Liver (tissue), 9 donors: Measurements from ENCODE around the gene DOCK2. TPM values are rescaled to one million over a fixed set of nuclear protein-coding genes. Genes with fewer than 3 reads are reported as not detected.

Experiments
- DNase-seq: peaks from one replicate; pipeline ENCODE4 v3.0.0-alpha.2; 2017; ENCODE audit warnings: low spot score
- H3K27ac ChIP-seq, 2 donors: one replicate each; pipeline ENCODE4 v1.7.0; 2013; ENCODE audit warnings: inconsistent platforms in 2 of 2, low read length in 2 of 2, control low read depth in 1 of 2, low read depth in 1 of 2, mild to moderate bottlenecking in 1 of 2
- H3K27me3 ChIP-seq, 4 donors: one replicate each; pipeline versions ENCODE4 v1.6.1 to v1.7.0; 2013; ENCODE audit warnings: low read length in 3 of 4, inconsistent platforms in 1 of 4, mild to moderate bottlenecking in 1 of 4, moderate library complexity in 1 of 4; ENCODE audit not compliant: control insufficient read depth in 4 of 4, insufficient read depth in 4 of 4
- H3K36me3 ChIP-seq, 4 donors: one replicate each; pipeline versions ENCODE4 v1.6.1 to v1.7.0; 2013; ENCODE audit warnings: low read length in 3 of 4, mild to moderate bottlenecking in 3 of 4, low read depth in 1 of 4, moderate library complexity in 1 of 4; ENCODE audit not compliant: control insufficient read depth in 4 of 4, insufficient read depth in 3 of 4
- H3K4me1 ChIP-seq, 4 donors: one replicate each; pipeline versions ENCODE4 v1.6.1 to v1.7.0; 2013; ENCODE audit warnings: low read length in 3 of 4, mild to moderate bottlenecking in 3 of 4, moderate library complexity in 1 of 4; ENCODE audit not compliant: control insufficient read depth in 4 of 4, insufficient read depth in 4 of 4
- H3K4me3 ChIP-seq, 3 donors: one replicate each; pipeline versions ENCODE4 v1.6.1 to v1.7.0; 2013; ENCODE audit warnings: low read length in 3 of 3, control low read depth in 1 of 3, low read depth in 1 of 3, mild to moderate bottlenecking in 1 of 3
- H3K9ac ChIP-seq, 2 donors: one replicate each; pipeline ENCODE4 v1.7.0; 2013; ENCODE audit warnings: low read length in 2 of 2, mild to moderate bottlenecking in 2 of 2, moderate library complexity in 2 of 2, control low read depth in 1 of 2, low read depth in 1 of 2
- H3K9me3 ChIP-seq, 4 donors: one replicate each; pipeline versions ENCODE4 v1.6.1 to v1.7.0; 2013; ENCODE audit warnings: low read length in 3 of 4; ENCODE audit not compliant: control insufficient read depth in 4 of 4
- EGR1 ChIP-seq, 2 donors: IDR thresholded peaks; 2 replicates each; pipeline ENCODE4 v1.6.1; 2016 to 2018; ENCODE audit warnings: antibody characterized with exemption in 2 of 2, low read depth in 2 of 2
- FOXA1 ChIP-seq: IDR thresholded peaks from 2 replicates; pipeline ENCODE4 v1.6.1; 2016; ENCODE audit warnings: antibody characterized with exemption
- FOXA2 ChIP-seq: IDR thresholded peaks from 2 replicates; pipeline ENCODE4 v1.6.1; 2016; ENCODE audit warnings: antibody characterized with exemption
- GABPA ChIP-seq, 2 donors: IDR thresholded peaks in 1 of 2; conservative IDR thresholded peaks in 1 of 2; 2 replicates each; pipeline ENCODE4 v1.6.1; 2016; ENCODE audit warnings: antibody characterized with exemption in 2 of 2, mild to moderate bottlenecking in 1 of 2, moderate library complexity in 1 of 2
- HNF4G ChIP-seq: IDR thresholded peaks from 2 replicates; pipeline ENCODE4 v1.6.1; 2016; ENCODE audit warnings: antibody characterized with exemption
- JUND ChIP-seq, 2 donors: IDR thresholded peaks; 2 replicates each; pipeline ENCODE4 v1.6.1; 2016; ENCODE audit warnings: antibody characterized with exemption in 2 of 2
- RAD21 ChIP-seq, 2 donors: IDR thresholded peaks; 2 replicates each; pipeline ENCODE4 v1.6.1; 2016; ENCODE audit warnings: antibody characterized with exemption in 2 of 2, mild to moderate bottlenecking in 2 of 2
- RXRA ChIP-seq, 2 donors: IDR thresholded peaks; 2 replicates each; pipeline ENCODE4 v1.6.1; 2017 to 2018; ENCODE audit warnings: antibody characterized with exemption in 2 of 2, mild to moderate bottlenecking in 1 of 2
- SP1 ChIP-seq: IDR thresholded peaks from 2 replicates; pipeline ENCODE4 v1.6.1; 2018; ENCODE audit warnings: antibody characterized with exemption, mild to moderate bottlenecking
- WGBS: extraction: QIAGEN DNeasy Blood & Tissue Kit; methylation state at CpG from one replicate; pipeline ENCODE4 v1.1.7; 2013; 5-methylcytosine and 5-hydroxymethylcytosine counted together
- polyA plus RNA-seq, 2 donors: library from polyadenylated mRNA; stranded (reverse) in 1 of 2; unstranded in 1 of 2; fragments of 200-250 nt in 1 of 2; fragments of >200 nt in 1 of 2; fragmentation: Nextera tagmentation in 1 of 2; extraction: Ambion mirVana in 1 of 2; gene quantifications; one replicate each; pipeline versions ENCODE4 v1.2.1 to v1.2.3, GENCODE V29; 2013 to 2015
- total RNA-seq, 2 donors: library from RNA; depleted of rRNA; stranded (reverse); fragments of >200 nt; gene quantifications; one replicate each; pipeline ENCODE4 v1.2.3, GENCODE V29; 2014
- TF ChIP-seq, protein P1 (sequence below): IDR thresholded peaks from 2 replicates; pipeline ENCODE4 v1.6.1; 2016; ENCODE audit warnings: antibody characterized with exemption
- TF ChIP-seq, protein P2 (sequence below): IDR thresholded peaks from 2 replicates; pipeline ENCODE4 v1.6.1; 2016; ENCODE audit warnings: antibody characterized with exemption, mild to moderate bottlenecking
- TF ChIP-seq, protein P3 (sequence below): fragments of 150-350 bp; IDR thresholded peaks from 2 replicates; pipeline ENCODE4 v1.5.1; 2017; ENCODE audit warnings: improper control_type of control experiment, low read depth, low read length; ENCODE audit not compliant: missing input control
- TF ChIP-seq, protein P4 (sequence below): IDR thresholded peaks from 2 replicates; pipeline ENCODE4 v1.6.1; 2016; ENCODE audit warnings: antibody characterized with exemption
- TF ChIP-seq, protein P5 (sequence below): IDR thresholded peaks from 2 replicates; pipeline ENCODE4 v1.6.1; 2016; ENCODE audit warnings: antibody characterized with exemption
- donor health status: healthy.
- donor health status: healthy.
- donor health status: healthy.
- donor health status: healthy.
- donor health status: healthy.

The DOCK2 gene
- total and polyA plus RNA-seq, 4 donors: 2.3 to 26.6 (median 8.2) TPM

DNA sequence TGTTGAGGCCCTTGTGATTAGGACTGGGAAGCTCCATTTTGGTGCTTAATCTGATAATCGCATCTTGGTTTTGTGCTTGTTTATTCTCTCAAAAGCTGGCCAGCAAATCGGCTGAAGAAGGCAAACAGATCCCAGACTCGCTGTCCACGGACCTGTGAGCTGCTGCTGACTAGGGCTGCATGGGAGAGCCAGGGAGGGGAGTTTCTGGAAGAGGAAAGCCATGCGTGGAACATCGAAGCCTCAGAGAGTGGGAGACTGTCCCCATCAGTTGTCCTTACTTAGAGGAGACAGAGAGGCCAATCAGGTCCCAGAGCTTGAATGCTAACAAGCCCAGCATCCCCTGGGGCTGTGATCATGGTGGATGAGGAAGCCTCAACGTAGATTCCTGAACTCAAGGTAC is 445.6 kb downstream of the DOCK2 start:
- Histone ChIP-seq H3K27ac (no peak overlapping the region), H3K36me3 (peaks cover 0 to 2% (median 0%) of the 10 kb centered on the region in 4 donors), H3K4me1 (no peaks in the 10 kb centered on the region), H3K9me3 (peaks cover 0 to 3% (median 0%) of the 10 kb centered on the region in 4 donors), H3K27me3 (no peaks in the 10 kb centered on the region), H3K9ac (no peak overlapping the region), H3K4me3 (no peak overlapping the region)
- WGBS: 71% methylated on average over 7 of the region's 7 CpGs
- no peak for DNase-seq
- TF ChIP-seq FOXA2 (no peak), HNF4G (no peak), JUND (IDR thresholded peaks at IDR 0.05) (no peak), RXRA (IDR thresholded peaks at IDR 0.05) (no peak)
- TF ChIP-seq, protein P1, sequence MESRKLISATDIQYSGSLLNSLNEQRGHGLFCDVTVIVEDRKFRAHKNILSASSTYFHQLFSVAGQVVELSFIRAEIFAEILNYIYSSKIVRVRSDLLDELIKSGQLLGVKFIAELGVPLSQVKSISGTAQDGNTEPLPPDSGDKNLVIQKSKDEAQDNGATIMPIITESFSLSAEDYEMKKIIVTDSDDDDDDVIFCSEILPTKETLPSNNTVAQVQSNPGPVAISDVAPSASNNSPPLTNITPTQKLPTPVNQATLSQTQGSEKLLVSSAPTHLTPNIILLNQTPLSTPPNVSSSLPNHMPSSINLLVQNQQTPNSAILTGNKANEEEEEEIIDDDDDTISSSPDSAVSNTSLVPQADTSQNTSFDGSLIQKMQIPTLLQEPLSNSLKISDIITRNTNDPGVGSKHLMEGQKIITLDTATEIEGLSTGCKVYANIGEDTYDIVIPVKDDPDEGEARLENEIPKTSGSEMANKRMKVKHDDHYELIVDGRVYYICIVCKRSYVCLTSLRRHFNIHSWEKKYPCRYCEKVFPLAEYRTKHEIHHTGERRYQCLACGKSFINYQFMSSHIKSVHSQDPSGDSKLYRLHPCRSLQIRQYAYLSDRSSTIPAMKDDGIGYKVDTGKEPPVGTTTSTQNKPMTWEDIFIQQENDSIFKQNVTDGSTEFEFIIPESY: no peak
- TF ChIP-seq, protein P2, sequence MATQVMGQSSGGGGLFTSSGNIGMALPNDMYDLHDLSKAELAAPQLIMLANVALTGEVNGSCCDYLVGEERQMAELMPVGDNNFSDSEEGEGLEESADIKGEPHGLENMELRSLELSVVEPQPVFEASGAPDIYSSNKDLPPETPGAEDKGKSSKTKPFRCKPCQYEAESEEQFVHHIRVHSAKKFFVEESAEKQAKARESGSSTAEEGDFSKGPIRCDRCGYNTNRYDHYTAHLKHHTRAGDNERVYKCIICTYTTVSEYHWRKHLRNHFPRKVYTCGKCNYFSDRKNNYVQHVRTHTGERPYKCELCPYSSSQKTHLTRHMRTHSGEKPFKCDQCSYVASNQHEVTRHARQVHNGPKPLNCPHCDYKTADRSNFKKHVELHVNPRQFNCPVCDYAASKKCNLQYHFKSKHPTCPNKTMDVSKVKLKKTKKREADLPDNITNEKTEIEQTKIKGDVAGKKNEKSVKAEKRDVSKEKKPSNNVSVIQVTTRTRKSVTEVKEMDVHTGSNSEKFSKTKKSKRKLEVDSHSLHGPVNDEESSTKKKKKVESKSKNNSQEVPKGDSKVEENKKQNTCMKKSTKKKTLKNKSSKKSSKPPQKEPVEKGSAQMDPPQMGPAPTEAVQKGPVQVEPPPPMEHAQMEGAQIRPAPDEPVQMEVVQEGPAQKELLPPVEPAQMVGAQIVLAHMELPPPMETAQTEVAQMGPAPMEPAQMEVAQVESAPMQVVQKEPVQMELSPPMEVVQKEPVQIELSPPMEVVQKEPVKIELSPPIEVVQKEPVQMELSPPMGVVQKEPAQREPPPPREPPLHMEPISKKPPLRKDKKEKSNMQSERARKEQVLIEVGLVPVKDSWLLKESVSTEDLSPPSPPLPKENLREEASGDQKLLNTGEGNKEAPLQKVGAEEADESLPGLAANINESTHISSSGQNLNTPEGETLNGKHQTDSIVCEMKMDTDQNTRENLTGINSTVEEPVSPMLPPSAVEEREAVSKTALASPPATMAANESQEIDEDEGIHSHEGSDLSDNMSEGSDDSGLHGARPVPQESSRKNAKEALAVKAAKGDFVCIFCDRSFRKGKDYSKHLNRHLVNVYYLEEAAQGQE: no peak

DNA sequence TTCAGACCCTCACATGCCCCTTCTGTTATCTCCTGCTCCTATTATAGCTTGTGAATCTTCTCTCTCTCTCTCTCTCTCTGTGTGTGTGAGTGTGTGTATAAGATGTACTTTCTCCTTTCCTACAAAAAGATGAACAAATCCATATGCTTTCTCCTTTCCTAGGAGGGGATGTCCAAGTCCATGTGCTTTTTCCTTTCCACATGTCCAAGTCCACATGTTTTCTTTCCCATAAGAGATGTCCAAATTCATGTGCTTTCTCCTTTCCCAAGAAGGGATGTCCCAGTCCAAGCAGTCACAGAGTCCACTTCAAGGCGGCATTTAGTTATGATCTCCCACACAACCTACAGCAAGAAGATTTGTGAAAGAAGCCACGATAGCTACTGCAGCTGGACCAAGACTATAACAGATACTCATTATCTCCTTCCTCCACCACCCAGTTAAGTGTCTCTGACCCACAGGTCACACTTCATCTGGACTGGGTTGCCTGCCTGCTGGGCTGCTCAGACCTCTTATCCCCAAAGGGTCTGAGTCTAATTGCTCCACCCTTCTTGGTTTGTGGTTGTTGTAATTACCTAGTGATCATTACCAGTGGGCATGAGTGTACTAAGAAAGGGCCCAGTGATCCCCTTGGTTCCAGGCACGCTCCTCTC is 450.2 kb downstream of the DOCK2 start:
- Histone ChIP-seq H3K9me3 (peaks cover 0 to 3% (median 0%) of the 10 kb centered on the region in 4 donors), H3K4me1 (no peaks in the 10 kb centered on the region), H3K9ac (no peak overlapping the region), H3K27ac (no peak overlapping the region), H3K36me3 (no peaks in the 10 kb centered on the region), H3K4me3 (no peak overlapping the region), H3K27me3 (no peaks in the 10 kb centered on the region)
- TF ChIP-seq FOXA1 (no peak), HNF4G (no peak), RXRA (IDR thresholded peaks at IDR 0.05) (no peak), SP1 (no peak), GABPA (IDR thresholded peaks at IDR 0.05 in 1 of 2, conservative IDR thresholded peaks at IDR 0.05 in 1 of 2) (no peak), EGR1 (IDR thresholded peaks at IDR 0.05; ENCODE audit: low read depth in 2 of 2) (no peak), FOXA2 (no peak), RAD21 (IDR thresholded peaks at IDR 0.05) (no peak)
- TF ChIP-seq, protein P2: no peak
- TF ChIP-seq, protein P3, sequence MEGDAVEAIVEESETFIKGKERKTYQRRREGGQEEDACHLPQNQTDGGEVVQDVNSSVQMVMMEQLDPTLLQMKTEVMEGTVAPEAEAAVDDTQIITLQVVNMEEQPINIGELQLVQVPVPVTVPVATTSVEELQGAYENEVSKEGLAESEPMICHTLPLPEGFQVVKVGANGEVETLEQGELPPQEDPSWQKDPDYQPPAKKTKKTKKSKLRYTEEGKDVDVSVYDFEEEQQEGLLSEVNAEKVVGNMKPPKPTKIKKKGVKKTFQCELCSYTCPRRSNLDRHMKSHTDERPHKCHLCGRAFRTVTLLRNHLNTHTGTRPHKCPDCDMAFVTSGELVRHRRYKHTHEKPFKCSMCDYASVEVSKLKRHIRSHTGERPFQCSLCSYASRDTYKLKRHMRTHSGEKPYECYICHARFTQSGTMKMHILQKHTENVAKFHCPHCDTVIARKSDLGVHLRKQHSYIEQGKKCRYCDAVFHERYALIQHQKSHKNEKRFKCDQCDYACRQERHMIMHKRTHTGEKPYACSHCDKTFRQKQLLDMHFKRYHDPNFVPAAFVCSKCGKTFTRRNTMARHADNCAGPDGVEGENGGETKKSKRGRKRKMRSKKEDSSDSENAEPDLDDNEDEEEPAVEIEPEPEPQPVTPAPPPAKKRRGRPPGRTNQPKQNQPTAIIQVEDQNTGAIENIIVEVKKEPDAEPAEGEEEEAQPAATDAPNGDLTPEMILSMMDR: no peak
- TF ChIP-seq, protein P4, sequence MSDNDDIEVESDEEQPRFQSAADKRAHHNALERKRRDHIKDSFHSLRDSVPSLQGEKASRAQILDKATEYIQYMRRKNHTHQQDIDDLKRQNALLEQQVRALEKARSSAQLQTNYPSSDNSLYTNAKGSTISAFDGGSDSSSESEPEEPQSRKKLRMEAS: no peak
- TF ChIP-seq, protein P5, sequence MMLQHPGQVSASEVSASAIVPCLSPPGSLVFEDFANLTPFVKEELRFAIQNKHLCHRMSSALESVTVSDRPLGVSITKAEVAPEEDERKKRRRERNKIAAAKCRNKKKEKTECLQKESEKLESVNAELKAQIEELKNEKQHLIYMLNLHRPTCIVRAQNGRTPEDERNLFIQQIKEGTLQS: no peak
- DNase-seq: no peak
- 77% methylated on average over 3 of the region's 3 CpGs for WGBS
